WTC11 (cell line): ENCODE measurements around the gene RPL13A. TPM values are rescaled to one million over a fixed set of nuclear protein-coding genes. Genes with fewer than 3 reads are reported as not detected.
A peak's percentile ranks its signal among the peaks of the same experiment; 100 is the strongest.

Source experiments
- ATF3 ChIP-seq: sonication (generic); formaldehyde crosslinking; conservative IDR thresholded peaks from 2 replicates; pipeline ENCODE4 v1.8.1; 2022; ENCODE audit warnings: mild to moderate bottlenecking, missing genetic modification reagents
- CDX4 ChIP-seq: fragments of 250-450 bp; sonication (Bioruptor Pico); IDR thresholded peaks from 2 replicates; pipeline ENCODE4 v1.9.0; 2021; ENCODE audit warnings: moderate library complexity, mild to moderate bottlenecking, inconsistent platforms, borderline replicate concordance
- CTCF ChIP-seq: fragments of 200-600 bp; IDR thresholded peaks from 2 replicates; pipeline ENCODE4 v1.8.0; 2022; ENCODE audit warnings: antibody characterized with exemption
- E2F4 ChIP-seq: sonication (generic); formaldehyde crosslinking; IDR thresholded peaks from 2 replicates; pipeline ENCODE4 v1.8.1; 2022; ENCODE audit warnings: low read depth, mild to moderate bottlenecking, moderate library complexity, missing genetic modification reagents, borderline replicate concordance
- ELF4 ChIP-seq: sonication (generic); formaldehyde crosslinking; IDR thresholded peaks from 2 replicates; pipeline ENCODE4 v1.8.1; 2022; ENCODE audit warnings: low read depth, mild to moderate bottlenecking, moderate library complexity, missing genetic modification reagents
- ERG ChIP-seq: fragments of 250-450 bp; sonication (Bioruptor Pico); IDR thresholded peaks from 2 replicates; pipeline ENCODE4 v1.8.0; 2021; ENCODE audit warnings: mild to moderate bottlenecking
- ESRRA ChIP-seq: sonication (generic); formaldehyde crosslinking; IDR thresholded peaks from 2 replicates; pipeline ENCODE4 v1.8.1; 2022; ENCODE audit warnings: mild to moderate bottlenecking, missing genetic modification reagents, borderline replicate concordance
- FOXP1 ChIP-seq: sonication (generic); formaldehyde crosslinking; IDR thresholded peaks from 2 replicates; pipeline ENCODE4 v1.8.0; 2022; ENCODE audit warnings: missing genetic modification reagents, mild to moderate bottlenecking, moderate library complexity, borderline replicate concordance
- IRF1 ChIP-seq: sonication (generic); formaldehyde crosslinking; IDR thresholded peaks from 2 replicates; pipeline ENCODE4 v1.8.0; 2023; ENCODE audit warnings: missing genetic modification reagents
- JUN ChIP-seq: sonication (generic); formaldehyde crosslinking; IDR thresholded peaks from 2 replicates; pipeline ENCODE4 v1.8.0; 2023; ENCODE audit warnings: mild to moderate bottlenecking, missing genetic modification reagents
- MYBL2 ChIP-seq: sonication (generic); formaldehyde crosslinking; IDR thresholded peaks from 2 replicates; pipeline ENCODE4 v1.8.1; 2023; ENCODE audit warnings: mild to moderate bottlenecking, moderate library complexity, missing genetic modification reagents
- TEAD4 ChIP-seq: sonication (generic); formaldehyde crosslinking; IDR thresholded peaks from 2 replicates; pipeline ENCODE4 v1.8.0; 2022; ENCODE audit warnings: mild to moderate bottlenecking, missing genetic modification reagents
- TP53 ChIP-seq: sonication (generic); formaldehyde crosslinking; IDR thresholded peaks from 2 replicates; pipeline ENCODE4 v1.8.1; 2023; ENCODE audit warnings: mild to moderate bottlenecking, missing genetic modification reagents
- USF1 ChIP-seq: sonication (generic); formaldehyde crosslinking; IDR thresholded peaks from 2 replicates; pipeline ENCODE4 v1.8.0; 2022; ENCODE audit warnings: mild to moderate bottlenecking, missing genetic modification reagents
- USF2 ChIP-seq: sonication (generic); formaldehyde crosslinking; IDR thresholded peaks from 2 replicates; pipeline ENCODE4 v1.8.1; 2023; ENCODE audit warnings: mild to moderate bottlenecking, missing genetic modification reagents, moderate library complexity
- ZMAT4 ChIP-seq: fragments of 250-450 bp; sonication (Bioruptor Pico); IDR thresholded peaks from 2 replicates; pipeline ENCODE4 v1.9.0; 2021; ENCODE audit warnings: mild to moderate bottlenecking
- ZNF232 ChIP-seq: sonication (generic); formaldehyde crosslinking; IDR thresholded peaks from 2 replicates; pipeline ENCODE4 v1.8.0; 2022; ENCODE audit warnings: mild to moderate bottlenecking, missing genetic modification reagents
- ZNF281 ChIP-seq: sonication (generic); formaldehyde crosslinking; IDR thresholded peaks from 2 replicates; pipeline ENCODE4 v1.8.0; 2023; ENCODE audit warnings: mild to moderate bottlenecking, missing genetic modification reagents
- ZNF416 ChIP-seq: fragments of 250-450 bp; sonication (Bioruptor Pico); IDR thresholded peaks from 2 replicates; pipeline ENCODE4 v1.9.0; 2021; ENCODE audit warnings: mild to moderate bottlenecking, inconsistent platforms
- ZNF423 ChIP-seq: fragments of 250-450 bp; sonication (Bioruptor Pico); IDR thresholded peaks from 2 replicates; pipeline ENCODE4 v2.1.2; 2022; ENCODE audit warnings: mild to moderate bottlenecking, moderate library complexity
- ZNF425 ChIP-seq: fragments of 250-450 bp; sonication (Bioruptor Pico); conservative IDR thresholded peaks from 2 replicates; pipeline ENCODE4 v1.9.0; 2021; ENCODE audit warnings: mild to moderate bottlenecking
- ZNF671 ChIP-seq: fragments of 250-450 bp; sonication (Bioruptor Pico); IDR thresholded peaks from 2 replicates; pipeline ENCODE4 v1.8.0; 2021; ENCODE audit warnings: mild to moderate bottlenecking
- total RNA-seq: library from RNA; stranded (reverse); gene quantifications from 3 replicates; pipeline ENCODE4 v1.2.3, GENCODE V29; 2021

Gene RPL13A
- total RNA-seq, 1 experiment from 2014 or later, result 3,861 TPM

- 0 out of 2 replicates have a peak, but pooled peaks have one; percentile 60 for TF ChIP-seq ZNF281 (CRISPR knock-in tag)
- peak; percentile 99 for TF ChIP-seq USF2 (CRISPR knock-in tag)
- no peak for TF ChIP-seq CTCF
- TF ChIP-seq ATF3, result peak; percentile 90
- TF ChIP-seq ZNF423 (CRISPR knock-in tag), result no peak
- TF ChIP-seq MYBL2 (CRISPR knock-in tag), result peak; percentile 77
- TF ChIP-seq ZNF416 (CRISPR knock-in tag), result no peak
- TF ChIP-seq JUN (CRISPR knock-in tag), result peak; percentile 73; the same call in 1 of the 2 replicates
- peak; percentile 92 for TF ChIP-seq FOXP1 (CRISPR knock-in tag)
- no peak for TF ChIP-seq TP53 (CRISPR knock-in tag)
- TF ChIP-seq ZNF232, result peak; percentile 60; the same call in 1 of the 2 replicates
- peak; percentile 46; the same call in 1 of the 2 replicates for TF ChIP-seq TEAD4
- no peak for TF ChIP-seq CDX4 (CRISPR knock-in tag)
- 0 out of 2 replicates have a peak, but pooled peaks have one; percentile 27 for TF ChIP-seq ESRRA (CRISPR knock-in tag)
- no peak for TF ChIP-seq ERG (CRISPR knock-in tag)
- peak; percentile 65; the same call in 1 of the 2 replicates for TF ChIP-seq ZNF671 (CRISPR knock-in tag)
- no peak for TF ChIP-seq ZMAT4 (CRISPR knock-in tag)
- TF ChIP-seq ZNF425, result peak; percentile 66; the same call in 1 of the 2 replicates
- TF ChIP-seq E2F4, result 0 out of 2 replicates have a peak, but pooled peaks have one; percentile 41
- TF ChIP-seq USF1, result peak; percentile 99
- TF ChIP-seq ELF4 (CRISPR knock-in tag), result 0 out of 2 replicates have a peak, but pooled peaks have one; percentile 20
- 0 out of 2 replicates have a peak, but pooled peaks have one; percentile 18 for TF ChIP-seq IRF1 (CRISPR knock-in tag)
Observed at GRCh38 chr19:49487277-49488045, at the start of gene RPL13A (continued).
